ENCODE measurements around the gene SETBP1.

GRCh38 chr18:44918142-44918476 lies 237.4 kb downstream of the SETBP1 start:
- TF ChIP-seq PRPF4 (IDR thresholded peaks at IDR 0.05; ENCODE audit: low read depth, low read length, poor library complexity, severe bottlenecking) (no peak), CTCF (CRISPR knock-in tag; IDR thresholded peaks at IDR 0.05) (no peak), ZBTB40 (IDR thresholded peaks at IDR 0.05) (no peak), ZBTB40 (CRISPR knock-in tag; IDR thresholded peaks at IDR 0.05) (no peak), JUND (CRISPR knock-in tag; IDR thresholded peaks at IDR 0.05) (no peak), ZNF614 (CRISPR knock-in tag; IDR thresholded peaks at IDR 0.05; ENCODE audit: borderline replicate concordance) (no peak), ZNF44 (CRISPR knock-in tag; IDR thresholded peaks at IDR 0.05) (no peak), ZFP1 (CRISPR knock-in tag; IDR thresholded peaks at IDR 0.05) (no peak)
- TF ChIP-seq, protein P1, sequence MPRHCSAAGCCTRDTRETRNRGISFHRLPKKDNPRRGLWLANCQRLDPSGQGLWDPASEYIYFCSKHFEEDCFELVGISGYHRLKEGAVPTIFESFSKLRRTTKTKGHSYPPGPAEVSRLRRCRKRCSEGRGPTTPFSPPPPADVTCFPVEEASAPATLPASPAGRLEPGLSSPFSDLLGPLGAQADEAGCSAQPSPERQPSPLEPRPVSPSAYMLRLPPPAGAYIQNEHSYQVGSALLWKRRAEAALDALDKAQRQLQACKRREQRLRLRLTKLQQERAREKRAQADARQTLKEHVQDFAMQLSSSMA (CRISPR knock-in tag; IDR thresholded peaks at IDR 0.05) = no peak
